Large intestine (tissue), 3 donors: Measurements from ENCODE around the gene PKN1. TPM values are rescaled to one million over a fixed set of nuclear protein-coding genes. Genes with fewer than 3 reads are reported as not detected.

ENCODE experiments used
- DNase-seq, 2 donors: peaks; one replicate each; pipeline versions ENCODE4 v3.0.0 to v3.0.0-alpha.2; 2013
- H3K27ac ChIP-seq: one replicate; pipeline ENCODE4 v1.5.1; 2013; ENCODE audit warnings: low read length
- H3K27me3 ChIP-seq: 2 replicates; pipeline ENCODE4 v1.6.1; 2013; ENCODE audit warnings: low read length; ENCODE audit not compliant: control insufficient read depth, insufficient read depth
- H3K36me3 ChIP-seq: 2 replicates; pipeline ENCODE4 v1.6.1; 2013; ENCODE audit warnings: low read length; ENCODE audit not compliant: control insufficient read depth, insufficient read depth
- H3K4me1 ChIP-seq: one replicate; pipeline ENCODE4 v1.6.1; 2013; ENCODE audit warnings: low read length; ENCODE audit not compliant: control insufficient read depth, insufficient read depth
- H3K4me3 ChIP-seq: one replicate; pipeline ENCODE4 v1.5.1; 2013; ENCODE audit warnings: low read length
- H3K9me3 ChIP-seq: one replicate; pipeline ENCODE4 v1.6.1; 2013; ENCODE audit warnings: mild to moderate bottlenecking, low read depth, low read length, moderate library complexity; ENCODE audit not compliant: control insufficient read depth
- WGBS: methylation state at CpG from one replicate; pipeline ENCODE4 v1.1.5; 2013; ENCODE audit warnings: low lambda C conversion rate; ENCODE audit not compliant: insufficient coverage; 5-methylcytosine and 5-hydroxymethylcytosine counted together
- polyA plus RNA-seq: library from polyadenylated mRNA; unstranded; fragments of 120-200 nt; gene quantifications from one replicate; pipeline ENCODE4 v1.2.1, GENCODE V29; 2013

The PKN1 gene
- polyA plus RNA-seq, 1 donor = 65.3 TPM

- Histone ChIP-seq H3K36me3 (peaks cover 62% of the 10 kb centered on the region), H3K9me3 (no peaks in the 10 kb centered on the region), H3K27me3 (no peaks in the 10 kb centered on the region), H3K4me1 (no peaks in the 10 kb centered on the region), H3K27ac (no peak overlapping the region), H3K4me3 (no peak overlapping the region)
- no CpG with 5 or more reads among the region's 21 CpGs for WGBS
- no peak for DNase-seq
These were observed 30.6 kb downstream of the PKN1 start for GRCh38 chr19:14463747-14464146.

- Histone ChIP-seq H3K36me3 (peaks cover 71% of the 10 kb centered on the region), H3K27ac (no peak overlapping the region), H3K4me3 (no peak overlapping the region), H3K27me3 (peaks cover 4% of the 10 kb centered on the region), H3K4me1 (peaks cover 2% of the 10 kb centered on the region), H3K9me3 (no peaks in the 10 kb centered on the region)
- DNase-seq = no peak
- no CpG with 5 or more reads among the region's 12 CpGs for WGBS
These were observed 34.3 kb downstream of the PKN1 start for GRCh38 chr19:14467391-14467790.

- H3K9me3 ChIP-seq = no peaks in the 10 kb centered on the region
- no peak overlapping the region for H3K27ac ChIP-seq
- H3K4me1 ChIP-seq = peaks cover 6% of the 10 kb centered on the region
- H3K36me3 ChIP-seq = peaks cover 68% of the 10 kb centered on the region
- H3K4me3 ChIP-seq = no peak overlapping the region
- no CpG with 5 or more reads among the region's 9 CpGs for WGBS
- peaks cover 8% of the 10 kb centered on the region for H3K27me3 ChIP-seq
- DNase-seq = no peak
These were observed 34.7 kb downstream of the PKN1 start for GRCh38 chr19:14467816-14468215.

GRCh38 chr19:14470031-14470876, 37.1 kb downstream of the PKN1 start:
- no peak for DNase-seq
- Histone ChIP-seq H3K4me1 (peaks cover 11% of the 10 kb centered on the region), H3K4me3 (no peak overlapping the region), H3K9me3 (no peaks in the 10 kb centered on the region), H3K27me3 (peaks cover 27% of the 10 kb centered on the region), H3K36me3 (peaks cover 47% of the 10 kb centered on the region), H3K27ac (no peak overlapping the region)
- no CpG with 5 or more reads among the region's 32 CpGs for WGBS

- Histone ChIP-seq H3K9me3 (no peaks in the 10 kb centered on the region), H3K4me1 (peaks cover 11% of the 10 kb centered on the region), H3K27me3 (peaks cover 29% of the 10 kb centered on the region), H3K4me3 (no peak overlapping the region), H3K27ac (no peak overlapping the region), H3K36me3 (peaks cover 39% of the 10 kb centered on the region)
- no peak for DNase-seq
- no CpG with 5 or more reads among the region's 46 CpGs for WGBS
These were observed 38.5 kb downstream of the PKN1 start for GRCh38 chr19:14471436-14472187.

DNA sequence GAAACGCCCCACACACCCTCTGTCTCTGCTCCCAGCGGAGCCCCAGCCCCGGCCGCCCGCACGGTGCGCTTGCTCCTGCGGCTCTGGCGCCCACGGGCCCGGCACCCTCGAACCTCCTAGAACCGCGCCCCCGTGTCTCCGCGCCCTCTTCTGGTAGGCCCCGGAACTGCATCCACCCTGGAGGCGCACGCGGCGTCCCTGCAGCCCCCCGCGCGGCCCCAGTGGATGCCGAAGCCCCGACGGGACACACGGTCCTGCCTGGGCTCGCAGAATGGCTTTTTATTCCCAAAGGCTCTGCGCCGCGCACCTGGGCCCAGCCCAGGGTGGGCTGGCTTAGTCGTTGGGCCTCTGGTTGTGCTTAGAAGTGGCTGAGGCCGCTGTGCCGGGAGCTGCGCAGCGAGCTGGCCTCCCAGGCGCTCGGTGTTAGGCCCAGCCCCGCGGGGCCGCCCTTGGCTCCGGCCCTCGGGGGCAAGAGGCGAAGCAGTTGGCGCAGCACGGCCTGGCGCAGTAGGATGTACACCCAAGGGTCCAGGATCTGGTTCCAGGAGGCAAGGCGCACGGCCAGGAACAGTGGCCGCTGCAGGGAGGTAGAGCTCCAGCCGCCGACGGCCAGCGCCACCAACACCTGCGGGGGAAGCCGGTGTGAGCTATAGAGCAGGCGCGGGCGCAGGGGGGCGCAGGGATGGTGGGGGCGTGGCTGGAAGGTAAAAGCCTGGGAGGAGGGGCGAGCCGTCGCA, 39.3 kb downstream of the PKN1 start:
- peak in 1 of 2 donors; percentile 52 for DNase-seq
- Histone ChIP-seq H3K36me3 (peaks cover 33% of the 10 kb centered on the region), H3K4me3 (no peak overlapping the region), H3K27me3 (peaks cover 29% of the 10 kb centered on the region), H3K9me3 (no peaks in the 10 kb centered on the region), H3K4me1 (peaks cover 11% of the 10 kb centered on the region), H3K27ac (no peak overlapping the region)
- WGBS = 20% methylated on average over 1 of the region's 66 CpGs

DNA sequence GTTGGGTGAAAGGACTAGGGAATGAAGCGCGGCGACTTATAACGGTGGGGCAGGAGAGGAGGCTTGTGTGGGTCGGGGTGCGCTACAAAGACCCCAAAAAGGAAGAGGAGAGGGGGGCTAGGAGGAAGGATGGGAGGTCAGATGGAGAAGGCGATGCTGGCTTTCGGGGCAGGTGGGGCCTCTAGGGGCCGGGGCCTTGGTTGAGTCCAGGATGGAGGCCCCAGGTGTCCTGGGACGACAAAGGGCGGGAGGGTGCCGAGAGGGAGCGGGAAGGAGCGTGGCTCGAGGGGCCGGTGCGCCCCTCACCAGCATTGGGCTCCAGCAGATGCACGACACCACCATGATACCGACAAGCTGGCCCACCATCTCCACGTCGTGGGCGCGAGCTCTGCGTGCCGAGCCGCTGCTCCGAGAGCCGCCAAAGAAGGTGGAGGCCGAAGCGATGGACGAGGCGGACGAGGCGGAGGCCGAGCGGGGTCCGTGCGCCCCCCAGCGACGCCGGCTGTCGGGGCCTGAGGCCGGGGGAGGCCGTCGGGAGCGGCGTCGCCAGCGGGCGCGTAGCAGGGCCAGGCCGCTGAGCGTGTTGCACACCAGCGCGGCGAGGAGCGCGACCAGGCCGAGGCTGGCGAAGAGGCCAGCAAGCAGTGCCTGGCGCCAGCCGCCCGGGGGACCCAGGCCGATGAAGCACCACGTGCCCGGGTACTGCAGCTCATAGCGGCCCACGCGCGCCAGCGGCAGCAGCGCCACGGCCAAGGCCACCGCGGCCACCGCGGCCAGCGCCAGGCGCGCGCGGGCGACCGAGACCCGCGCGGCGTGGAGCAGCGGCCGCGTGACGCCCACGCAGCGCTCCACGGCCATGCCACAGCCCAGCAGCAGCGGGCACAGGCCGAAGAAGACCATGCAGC, 40.2 kb downstream of the PKN1 start:
- 0% methylated on average over 1 of the region's 97 CpGs for WGBS

GRCh38 chr19:14473978-14474578, 41.0 kb downstream of the PKN1 start:
- no peak overlapping the region for H3K27ac ChIP-seq
- no peak overlapping the region for H3K4me3 ChIP-seq
- H3K4me1 ChIP-seq = peaks cover 13% of the 10 kb centered on the region
- peaks cover 33% of the 10 kb centered on the region for H3K36me3 ChIP-seq
- no CpG with 5 or more reads among the region's 53 CpGs for WGBS
- peaks cover 29% of the 10 kb centered on the region for H3K27me3 ChIP-seq
- no peaks in the 10 kb centered on the region for H3K9me3 ChIP-seq
- peak in 1 of 2 donors; percentile 37 for DNase-seq

More for the DNA sequence above, 40.2 kb downstream of the PKN1 start:
- Histone ChIP-seq H3K27me3 (peaks cover 29% of the 10 kb centered on the region), H3K4me1 (peaks cover 13% of the 10 kb centered on the region), H3K9me3 (no peaks in the 10 kb centered on the region), H3K36me3 (peaks cover 31% of the 10 kb centered on the region), H3K27ac (no peak overlapping the region), H3K4me3 (no peak overlapping the region)
- DNase-seq = peak in 1 of 2 donors; percentile 28

GRCh38 chr19:14474827-14475226, 41.7 kb downstream of the PKN1 start:
- DNase-seq = no peak
- Histone ChIP-seq H3K4me1 (peaks cover 13% of the 10 kb centered on the region), H3K36me3 (peaks cover 32% of the 10 kb centered on the region), H3K27ac (no peak overlapping the region), H3K4me3 (no peak overlapping the region), H3K27me3 (peaks cover 29% of the 10 kb centered on the region), H3K9me3 (no peaks in the 10 kb centered on the region)
- no CpG with 5 or more reads among the region's 12 CpGs for WGBS
